SU-DHL-6 (cell line): ENCODE measurements around the gene LRIT2.

Experiments used
- H2AFZ ChIP-seq: fragments of 200-600 bp; sonication (generic); 2 replicates; pipeline ENCODE4 v1.6.1; 2014; ENCODE audit warnings: low read depth, mild to moderate bottlenecking, moderate library complexity, mixed read lengths, antibody characterized with exemption, low read length; ENCODE audit not compliant: severe bottlenecking
- H3F3A ChIP-seq: fragments of 200-600 bp; shearing (Covaris generic); 2 replicates; pipeline ENCODE4 v1.6.0; 2016; ENCODE audit warnings: antibody characterized with exemption, mild to moderate bottlenecking; ENCODE audit not compliant: insufficient read depth
- H3K27ac ChIP-seq: fragments of 200-600 bp; sonication (generic); 2 replicates; pipeline ENCODE4 v1.5.1; 2016; ENCODE audit warnings: low read depth, mild to moderate bottlenecking, low read length, moderate library complexity, mixed read lengths
- H3K27me3 ChIP-seq: fragments of 200-600 bp; sonication (generic), shearing (Covaris generic); 2 replicates; pipeline ENCODE4 v1.6.0; 2014; ENCODE audit warnings: mild to moderate bottlenecking, low read length
- H3K36me3 ChIP-seq: fragments of 200-600 bp; sonication (generic); 2 replicates; pipeline ENCODE4 v1.6.1; 2014; ENCODE audit warnings: mild to moderate bottlenecking, low read length, mixed read lengths
- H3K4me2 ChIP-seq: fragments of 300-600, 200-600 bp; shearing (Covaris generic), sonication (generic); 2 replicates; pipeline ENCODE4 v1.6.0; 2014; ENCODE audit warnings: low read length, low read depth, mild to moderate bottlenecking; ENCODE audit not compliant: poor library complexity, severe bottlenecking
- H3K4me3 ChIP-seq: fragments of 200-600 bp; sonication (generic); 2 replicates; pipeline ENCODE4 v1.5.1; 2014; ENCODE audit warnings: antibody characterized with exemption, low read length, mild to moderate bottlenecking, mixed read lengths; ENCODE audit not compliant: insufficient read depth, poor library complexity, severe bottlenecking
- H3K79me2 ChIP-seq: fragments of 200-600 bp; sonication (generic); 2 replicates; pipeline ENCODE4 v1.6.1; 2014; ENCODE audit warnings: mild to moderate bottlenecking, low read length, moderate library complexity; ENCODE audit not compliant: insufficient read depth
- H3K9ac ChIP-seq: fragments of 200-600 bp; sonication (generic); 2 replicates; pipeline ENCODE4 v1.7.0; 2014; ENCODE audit warnings: mild to moderate bottlenecking, low read length
- H3K9me2 ChIP-seq: fragments of 200-600 bp; sonication (generic); replicated peaks from 2 replicates; pipeline ENCODE4 v1.6.1; 2014; ENCODE audit warnings: low read length; ENCODE audit not compliant: insufficient read depth
- H3K9me3 ChIP-seq: fragments of 200-600 bp; sonication (generic); 2 replicates; pipeline ENCODE4 v1.6.1; 2014; ENCODE audit warnings: low read length, mixed read lengths; ENCODE audit not compliant: insufficient read depth
- H4K20me1 ChIP-seq: fragments of 200-600 bp; sonication (generic); 2 replicates; pipeline ENCODE4 v1.6.1; 2014; ENCODE audit warnings: low read depth, mild to moderate bottlenecking, antibody characterized with exemption, low read length, moderate library complexity, mixed read lengths
- EZH2phosphoT487 ChIP-seq: fragments of 200-600 bp; sonication (generic), shearing (Covaris generic); conservative IDR thresholded peaks from 2 replicates; pipeline ENCODE4 v1.6.1; 2018; ENCODE audit warnings: mild to moderate bottlenecking, antibody characterized with exemption, low read length, moderate library complexity, mixed read lengths
- TF ChIP-seq, protein P1 (sequence below): fragments of 200-600 bp; sonication (generic); IDR thresholded peaks from one replicate; pipeline ENCODE4 v1.5.1; 2017; ENCODE audit warnings: antibody characterized with exemption, mild to moderate bottlenecking, low read length, moderate library complexity; ENCODE audit not compliant: insufficient read depth, poor library complexity, severe bottlenecking

LRIT2 gene

DNA sequence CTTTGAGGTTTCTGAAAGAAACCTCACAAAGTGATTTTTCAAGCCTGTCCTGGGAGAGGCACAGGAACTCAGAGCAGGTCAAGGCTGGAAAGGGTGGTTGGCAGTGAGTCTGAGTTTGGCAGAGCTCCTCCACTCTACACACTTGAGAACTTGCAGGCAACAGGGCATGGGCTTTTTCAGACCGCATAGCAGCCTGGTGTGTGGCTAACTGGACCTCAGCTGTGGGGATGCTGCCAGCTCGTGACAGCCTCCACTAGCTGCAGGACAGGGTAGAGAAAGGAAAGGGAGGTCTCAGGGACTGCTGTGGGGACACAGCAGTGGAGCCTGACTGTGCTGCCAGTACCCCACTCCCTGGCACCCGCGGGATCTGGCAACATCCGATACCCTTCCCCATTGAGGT, 28.4 kb downstream of the LRIT2 start:
- Histone ChIP-seq H3K9me2 (no peaks in the 10 kb centered on the region), H3F3A (no peaks in the 10 kb centered on the region), H3K27me3 (no peaks in the 10 kb centered on the region), H2AFZ (no peak overlapping the region), H3K79me2 (no peaks in the 10 kb centered on the region), H3K9ac (no peak overlapping the region), H3K4me3 (no peak overlapping the region), H3K27ac (no peak overlapping the region), H4K20me1 (no peaks in the 10 kb centered on the region), H3K9me3 (no peaks in the 10 kb centered on the region), H3K36me3 (no peaks in the 10 kb centered on the region), H3K4me2 (no peak overlapping the region)
- TF ChIP-seq, protein P1, sequence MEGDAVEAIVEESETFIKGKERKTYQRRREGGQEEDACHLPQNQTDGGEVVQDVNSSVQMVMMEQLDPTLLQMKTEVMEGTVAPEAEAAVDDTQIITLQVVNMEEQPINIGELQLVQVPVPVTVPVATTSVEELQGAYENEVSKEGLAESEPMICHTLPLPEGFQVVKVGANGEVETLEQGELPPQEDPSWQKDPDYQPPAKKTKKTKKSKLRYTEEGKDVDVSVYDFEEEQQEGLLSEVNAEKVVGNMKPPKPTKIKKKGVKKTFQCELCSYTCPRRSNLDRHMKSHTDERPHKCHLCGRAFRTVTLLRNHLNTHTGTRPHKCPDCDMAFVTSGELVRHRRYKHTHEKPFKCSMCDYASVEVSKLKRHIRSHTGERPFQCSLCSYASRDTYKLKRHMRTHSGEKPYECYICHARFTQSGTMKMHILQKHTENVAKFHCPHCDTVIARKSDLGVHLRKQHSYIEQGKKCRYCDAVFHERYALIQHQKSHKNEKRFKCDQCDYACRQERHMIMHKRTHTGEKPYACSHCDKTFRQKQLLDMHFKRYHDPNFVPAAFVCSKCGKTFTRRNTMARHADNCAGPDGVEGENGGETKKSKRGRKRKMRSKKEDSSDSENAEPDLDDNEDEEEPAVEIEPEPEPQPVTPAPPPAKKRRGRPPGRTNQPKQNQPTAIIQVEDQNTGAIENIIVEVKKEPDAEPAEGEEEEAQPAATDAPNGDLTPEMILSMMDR: no peak
- no peak for TF ChIP-seq EZH2phosphoT487

DNA sequence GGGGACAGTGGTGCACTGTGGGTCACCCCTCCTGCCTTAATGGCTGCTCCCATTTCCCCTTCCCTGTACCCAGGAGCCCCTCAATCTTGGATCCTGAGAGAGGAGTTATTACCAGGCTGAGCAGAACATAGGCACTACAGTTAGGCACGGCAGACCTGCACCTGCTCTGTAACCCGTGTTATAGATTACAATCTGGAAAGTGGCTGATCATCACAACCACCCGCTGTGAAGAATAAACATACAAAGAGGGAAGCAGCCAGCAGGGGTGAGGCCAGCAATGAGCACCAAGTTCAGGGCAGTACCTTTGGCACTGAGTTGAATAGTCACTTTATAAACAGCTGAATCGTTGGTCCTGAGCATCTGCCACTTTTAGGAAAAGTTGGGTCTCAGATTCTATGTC, 29.3 kb downstream of the LRIT2 start:
- no peaks in the 10 kb centered on the region for H3K79me2 ChIP-seq
- no peaks in the 10 kb centered on the region for H3K9me3 ChIP-seq
- H2AFZ ChIP-seq: no peak overlapping the region
- H3K27me3 ChIP-seq: no peaks in the 10 kb centered on the region
- no peak overlapping the region for H3K9ac ChIP-seq
- no peaks in the 10 kb centered on the region for H4K20me1 ChIP-seq
- TF ChIP-seq EZH2phosphoT487: no peak
- TF ChIP-seq, protein P1: no peak
- no peaks in the 10 kb centered on the region for H3K9me2 ChIP-seq
- no peaks in the 10 kb centered on the region for H3F3A ChIP-seq
- no peak overlapping the region for H3K27ac ChIP-seq
- no peak overlapping the region for H3K4me3 ChIP-seq
- no peaks in the 10 kb centered on the region for H3K36me3 ChIP-seq
- H3K4me2 ChIP-seq: no peak overlapping the region

DNA sequence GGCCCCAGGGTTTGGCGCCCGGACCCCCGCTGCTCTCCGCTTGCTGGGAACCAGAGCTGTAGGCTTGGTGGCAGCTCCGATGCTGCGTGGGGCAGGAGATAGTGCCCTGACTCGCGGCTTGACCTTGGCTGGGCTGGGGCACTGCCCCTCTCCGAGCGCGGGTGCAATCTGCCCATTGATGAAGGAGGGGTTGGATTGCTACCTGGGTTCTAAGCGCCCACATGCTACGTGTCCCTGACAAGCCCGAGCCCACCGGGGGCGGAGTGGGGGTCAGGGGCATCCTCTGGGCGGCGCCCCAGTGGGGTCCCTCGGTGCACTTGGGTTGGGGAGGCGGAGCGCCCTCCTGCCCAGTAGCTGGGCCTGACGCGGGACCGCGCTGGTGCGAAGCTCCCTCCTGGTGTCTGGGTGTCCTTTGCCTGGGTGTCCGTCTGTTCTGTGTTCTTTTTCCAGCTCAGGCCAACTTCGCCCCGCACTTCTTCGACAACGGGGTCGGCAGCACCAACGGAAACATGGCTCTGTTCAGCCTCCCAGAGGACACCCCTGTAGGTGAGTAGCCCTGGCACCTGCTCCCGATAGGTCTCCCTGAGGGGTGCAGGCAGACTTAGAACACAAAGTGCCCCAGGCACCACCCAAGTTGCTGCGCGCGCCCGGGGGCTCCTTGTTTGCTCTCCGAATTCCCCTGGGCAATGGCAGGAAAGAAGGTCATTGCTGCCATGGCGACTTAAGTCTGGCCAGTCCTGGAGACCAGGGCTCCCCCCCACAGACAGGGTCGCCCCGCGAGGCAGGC, 30.1 kb downstream of the LRIT2 start:
- no peak overlapping the region for H3K27ac ChIP-seq
- no peaks in the 10 kb centered on the region for H3K9me3 ChIP-seq
- H3K36me3 ChIP-seq: no peaks in the 10 kb centered on the region
- no peaks in the 10 kb centered on the region for H3K9me2 ChIP-seq
- no peak overlapping the region for H2AFZ ChIP-seq
- no peaks in the 10 kb centered on the region for H3K27me3 ChIP-seq
- no peak overlapping the region for H3K9ac ChIP-seq
- no peaks in the 10 kb centered on the region for H4K20me1 ChIP-seq
- no peak overlapping the region for H3K4me3 ChIP-seq
- no peak for TF ChIP-seq EZH2phosphoT487
- TF ChIP-seq, protein P1: no peak
- no peak overlapping the region for H3K4me2 ChIP-seq
- no peaks in the 10 kb centered on the region for H3K79me2 ChIP-seq
- no peaks in the 10 kb centered on the region for H3F3A ChIP-seq
